ENCODE data around the gene HOXD11. TPM values are rescaled to one million over a fixed set of nuclear protein-coding genes. Genes with fewer than 3 reads are reported as not detected.

HOXD11 gene
- total and polyA plus RNA-seq, 9 of the 15 experiments (the other 6 are each of a cell fraction or from before 2014, with no cell fraction given), result not detected

DNA sequence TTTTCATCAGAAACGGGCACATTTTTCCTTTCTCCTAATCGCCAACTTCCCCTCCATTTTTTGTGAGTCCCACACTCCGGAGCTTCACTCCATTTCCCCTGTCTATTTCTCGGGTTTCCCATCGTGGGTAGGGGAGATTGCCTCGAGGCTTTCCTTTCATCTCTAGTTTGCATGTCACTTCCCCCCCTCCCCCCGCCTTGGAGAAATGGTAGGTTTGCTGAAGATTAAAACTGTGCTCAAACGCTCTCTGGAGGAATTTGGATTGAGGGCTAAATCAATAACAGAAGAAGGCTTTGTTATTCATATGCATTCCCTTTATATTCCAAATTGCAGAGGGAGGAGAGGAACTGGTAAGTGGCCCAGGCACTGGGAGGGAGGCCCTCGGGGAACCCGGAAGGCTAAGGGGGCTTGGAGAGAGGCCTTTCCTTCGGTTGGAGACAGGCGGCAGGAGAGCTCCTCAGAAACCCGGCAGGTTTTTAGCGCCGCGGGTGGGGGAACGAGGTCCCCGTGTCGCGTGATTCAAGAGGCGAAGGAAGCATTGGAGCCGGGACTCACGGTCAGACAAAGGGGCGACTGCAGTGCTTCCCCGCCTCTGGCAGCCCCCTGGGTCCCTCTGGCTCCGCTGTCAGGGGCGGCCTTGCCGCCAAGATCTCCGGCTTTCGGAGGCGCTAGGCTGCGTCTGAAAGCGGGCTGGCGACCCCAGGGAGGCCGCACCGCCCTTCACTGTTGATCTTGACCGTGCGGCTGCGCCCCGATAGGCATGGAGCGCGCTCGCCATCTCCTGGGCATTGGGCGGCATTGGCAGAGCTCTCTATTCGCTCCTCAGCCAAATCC lies 9.9 kb upstream of the HOXD11 start (continued):
- TF ChIP-seq, protein P1, sequence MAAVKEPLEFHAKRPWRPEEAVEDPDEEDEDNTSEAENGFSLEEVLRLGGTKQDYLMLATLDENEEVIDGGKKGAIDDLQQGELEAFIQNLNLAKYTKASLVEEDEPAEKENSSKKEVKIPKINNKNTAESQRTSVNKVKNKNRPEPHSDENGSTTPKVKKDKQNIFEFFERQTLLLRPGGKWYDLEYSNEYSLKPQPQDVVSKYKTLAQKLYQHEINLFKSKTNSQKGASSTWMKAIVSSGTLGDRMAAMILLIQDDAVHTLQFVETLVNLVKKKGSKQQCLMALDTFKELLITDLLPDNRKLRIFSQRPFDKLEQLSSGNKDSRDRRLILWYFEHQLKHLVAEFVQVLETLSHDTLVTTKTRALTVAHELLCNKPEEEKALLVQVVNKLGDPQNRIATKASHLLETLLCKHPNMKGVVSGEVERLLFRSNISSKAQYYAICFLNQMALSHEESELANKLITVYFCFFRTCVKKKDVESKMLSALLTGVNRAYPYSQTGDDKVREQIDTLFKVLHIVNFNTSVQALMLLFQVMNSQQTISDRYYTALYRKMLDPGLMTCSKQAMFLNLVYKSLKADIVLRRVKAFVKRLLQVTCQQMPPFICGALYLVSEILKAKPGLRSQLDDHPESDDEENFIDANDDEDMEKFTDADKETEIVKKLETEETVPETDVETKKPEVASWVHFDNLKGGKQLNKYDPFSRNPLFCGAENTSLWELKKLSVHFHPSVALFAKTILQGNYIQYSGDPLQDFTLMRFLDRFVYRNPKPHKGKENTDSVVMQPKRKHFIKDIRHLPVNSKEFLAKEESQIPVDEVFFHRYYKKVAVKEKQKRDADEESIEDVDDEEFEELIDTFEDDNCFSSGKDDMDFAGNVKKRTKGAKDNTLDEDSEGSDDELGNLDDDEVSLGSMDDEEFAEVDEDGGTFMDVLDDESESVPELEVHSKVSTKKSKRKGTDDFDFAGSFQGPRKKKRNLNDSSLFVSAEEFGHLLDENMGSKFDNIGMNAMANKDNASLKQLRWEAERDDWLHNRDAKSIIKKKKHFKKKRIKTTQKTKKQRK (IDR thresholded peaks at IDR 0.05; ENCODE audit: borderline replicate concordance, low read depth, low read length), result no peak
- TF ChIP-seq EGR1 (conservative IDR thresholded peaks at IDR 0.05) (no peak), KLF1 (tag; IDR thresholded peaks at IDR 0.05) (no peak), HCFC1 (IDR thresholded peaks at IDR 0.05; ENCODE audit: low read depth, low read length) (no peak), MYC (IDR thresholded peaks at IDR 0.05; ENCODE audit: low read depth, low read length) (peak; percentile 42; the same call in 1 of the 2 replicates), MYC (CRISPR knock-in tag; IDR thresholded peaks at IDR 0.05; ENCODE audit: borderline replicate concordance, low read depth) (no peak), SIRT6 (IDR thresholded peaks at IDR 0.05; ENCODE audit: low read depth, low read length) (no peak), ZFX (CRISPR knock-in tag; IDR thresholded peaks at IDR 0.05) (peak; percentile 61), NFRKB (IDR thresholded peaks at IDR 0.05; ENCODE audit: low read depth) (no peak), MEF2A (IDR thresholded peaks at IDR 0.05; ENCODE audit: control insufficient read depth, low read depth, low read length) (no peak), NRF1 (conservative IDR thresholded peaks at IDR 0.05 in 1 of 2, IDR thresholded peaks at IDR 0.05 in 1 of 2) (peak; percentile 76 to 80), IRF2 (CRISPR knock-in tag; IDR thresholded peaks at IDR 0.05) (no peak), ZNF174 (CRISPR knock-in tag; IDR thresholded peaks at IDR 0.05) (no peak), SUPT5H (IDR thresholded peaks at IDR 0.05) (no peak)
- TF ChIP-seq, protein P2, sequence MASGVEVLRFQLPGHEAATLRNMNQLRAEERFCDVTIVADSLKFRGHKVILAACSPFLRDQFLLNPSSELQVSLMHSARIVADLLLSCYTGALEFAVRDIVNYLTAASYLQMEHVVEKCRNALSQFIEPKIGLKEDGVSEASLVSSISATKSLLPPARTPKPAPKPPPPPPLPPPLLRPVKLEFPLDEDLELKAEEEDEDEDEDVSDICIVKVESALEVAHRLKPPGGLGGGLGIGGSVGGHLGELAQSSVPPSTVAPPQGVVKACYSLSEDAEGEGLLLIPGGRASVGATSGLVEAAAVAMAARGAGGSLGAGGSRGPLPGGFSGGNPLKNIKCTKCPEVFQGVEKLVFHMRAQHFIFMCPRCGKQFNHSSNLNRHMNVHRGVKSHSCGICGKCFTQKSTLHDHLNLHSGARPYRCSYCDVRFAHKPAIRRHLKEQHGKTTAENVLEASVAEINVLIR (CRISPR knock-in tag; IDR thresholded peaks at IDR 0.05), result no peak
- TF ChIP-seq, protein P3, sequence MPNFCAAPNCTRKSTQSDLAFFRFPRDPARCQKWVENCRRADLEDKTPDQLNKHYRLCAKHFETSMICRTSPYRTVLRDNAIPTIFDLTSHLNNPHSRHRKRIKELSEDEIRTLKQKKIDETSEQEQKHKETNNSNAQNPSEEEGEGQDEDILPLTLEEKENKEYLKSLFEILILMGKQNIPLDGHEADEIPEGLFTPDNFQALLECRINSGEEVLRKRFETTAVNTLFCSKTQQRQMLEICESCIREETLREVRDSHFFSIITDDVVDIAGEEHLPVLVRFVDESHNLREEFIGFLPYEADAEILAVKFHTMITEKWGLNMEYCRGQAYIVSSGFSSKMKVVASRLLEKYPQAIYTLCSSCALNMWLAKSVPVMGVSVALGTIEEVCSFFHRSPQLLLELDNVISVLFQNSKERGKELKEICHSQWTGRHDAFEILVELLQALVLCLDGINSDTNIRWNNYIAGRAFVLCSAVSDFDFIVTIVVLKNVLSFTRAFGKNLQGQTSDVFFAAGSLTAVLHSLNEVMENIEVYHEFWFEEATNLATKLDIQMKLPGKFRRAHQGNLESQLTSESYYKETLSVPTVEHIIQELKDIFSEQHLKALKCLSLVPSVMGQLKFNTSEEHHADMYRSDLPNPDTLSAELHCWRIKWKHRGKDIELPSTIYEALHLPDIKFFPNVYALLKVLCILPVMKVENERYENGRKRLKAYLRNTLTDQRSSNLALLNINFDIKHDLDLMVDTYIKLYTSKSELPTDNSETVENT (CRISPR knock-in tag; IDR thresholded peaks at IDR 0.05), result 0 out of 2 replicates have a peak, but pooled peaks have one; percentile 36
- TF ChIP-seq, protein P4, sequence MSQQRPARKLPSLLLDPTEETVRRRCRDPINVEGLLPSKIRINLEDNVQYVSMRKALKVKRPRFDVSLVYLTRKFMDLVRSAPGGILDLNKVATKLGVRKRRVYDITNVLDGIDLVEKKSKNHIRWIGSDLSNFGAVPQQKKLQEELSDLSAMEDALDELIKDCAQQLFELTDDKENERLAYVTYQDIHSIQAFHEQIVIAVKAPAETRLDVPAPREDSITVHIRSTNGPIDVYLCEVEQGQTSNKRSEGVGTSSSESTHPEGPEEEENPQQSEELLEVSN (IDR thresholded peaks at IDR 0.05; ENCODE audit: borderline replicate concordance in 1 of 2, extremely low read depth in 1 of 2, insufficient read depth in 1 of 2, insufficient read length in 1 of 2, low read depth in 1 of 2, low read length in 1 of 2, poor library complexity in 1 of 2, severe bottlenecking in 1 of 2), result peak; percentile 20 to 63
- TF ChIP-seq, protein P5, sequence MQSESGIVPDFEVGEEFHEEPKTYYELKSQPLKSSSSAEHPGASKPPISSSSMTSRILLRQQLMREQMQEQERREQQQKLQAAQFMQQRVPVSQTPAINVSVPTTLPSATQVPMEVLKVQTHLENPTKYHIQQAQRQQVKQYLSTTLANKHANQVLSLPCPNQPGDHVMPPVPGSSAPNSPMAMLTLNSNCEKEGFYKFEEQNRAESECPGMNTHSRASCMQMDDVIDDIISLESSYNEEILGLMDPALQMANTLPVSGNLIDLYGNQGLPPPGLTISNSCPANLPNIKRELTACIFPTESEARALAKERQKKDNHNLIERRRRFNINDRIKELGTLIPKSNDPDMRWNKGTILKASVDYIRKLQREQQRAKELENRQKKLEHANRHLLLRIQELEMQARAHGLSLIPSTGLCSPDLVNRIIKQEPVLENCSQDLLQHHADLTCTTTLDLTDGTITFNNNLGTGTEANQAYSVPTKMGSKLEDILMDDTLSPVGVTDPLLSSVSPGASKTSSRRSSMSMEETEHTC (IDR thresholded peaks at IDR 0.05), result no peak

All from K562 (cell line).